ENCODE results near the gene LIG1.

The LIG1 gene

DNA sequence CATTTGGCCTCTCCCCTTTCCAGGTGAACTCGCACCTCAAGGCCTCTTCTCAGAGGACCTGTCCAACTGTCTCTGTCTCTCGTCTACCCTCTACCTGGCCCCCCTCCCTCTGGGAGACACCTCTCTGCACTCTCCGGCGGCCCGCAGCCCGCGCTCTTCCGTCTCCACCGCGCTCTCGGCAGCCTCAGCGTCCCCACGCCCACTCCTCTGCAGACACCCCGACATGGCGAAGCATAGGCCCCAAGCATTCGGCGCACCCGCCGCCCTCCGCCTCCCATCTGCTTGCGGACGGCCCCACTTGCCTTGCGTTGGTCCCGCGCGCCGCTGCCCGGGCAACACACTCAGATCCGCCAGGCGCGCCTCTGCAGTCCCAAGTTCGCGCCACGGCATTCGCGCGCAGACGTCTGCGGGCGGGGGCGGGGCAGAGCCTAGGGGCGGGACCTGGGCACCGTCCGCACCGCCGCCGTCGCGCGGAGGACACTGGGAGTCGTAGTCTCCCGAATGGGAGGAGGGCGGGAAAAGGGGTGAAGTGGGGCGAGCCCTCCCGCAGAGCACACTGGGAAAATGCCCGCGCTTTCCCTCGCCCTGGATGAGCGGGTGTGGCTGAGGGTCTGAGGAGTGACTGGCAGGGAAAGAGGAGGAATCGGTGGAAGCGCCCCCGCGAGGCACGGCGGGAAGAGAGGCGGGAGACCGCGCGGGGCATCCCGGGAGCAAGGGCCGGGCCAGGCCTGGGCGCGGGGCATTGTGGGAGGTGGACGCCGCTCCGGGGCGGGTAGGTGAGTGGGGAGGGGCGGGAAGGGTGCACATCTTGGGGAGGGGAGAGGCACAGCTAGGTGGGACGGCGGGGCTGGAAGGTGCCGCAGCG is at the start of gene LIG1, which contains the start of gene ZSWIM9:
Gene LIG1 (minus strand): TSS at position 406 of the 865 bp plus-strand sequence. CDS start 4,778 bp downstream, outside the sequence.
Gene ZSWIM9 (plus strand): TSS at position 742 of the 865 bp plus-strand sequence. CDS start 1,123 bp downstream, outside the sequence.
- DNase-seq = peak; percentile 67 to 100 (median 92)

DNA sequence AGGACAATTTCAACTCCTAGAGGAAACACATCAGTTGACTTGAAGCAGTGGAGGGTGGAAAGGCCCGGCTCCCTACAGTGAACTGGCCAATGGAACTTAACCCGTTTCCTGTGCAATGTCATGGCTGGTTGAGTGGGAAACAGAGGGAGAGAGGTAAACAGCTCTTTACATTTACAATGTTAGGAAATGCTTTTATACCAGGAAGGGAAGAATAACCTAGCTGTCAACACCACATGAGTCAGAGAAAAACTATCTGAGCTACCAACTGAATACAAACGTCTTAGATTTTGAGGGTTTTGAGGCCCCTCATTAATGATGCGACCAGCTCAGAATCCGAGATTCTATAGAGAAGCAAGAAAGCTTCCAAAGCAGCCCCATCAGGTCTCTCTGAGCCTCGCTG is 48.9 kb upstream of the LIG1 start:
- DNase-seq = no peak

GRCh38 chr19:48216933-48217332 is 46.8 kb upstream of the LIG1 start:
- no peak for DNase-seq

DNA sequence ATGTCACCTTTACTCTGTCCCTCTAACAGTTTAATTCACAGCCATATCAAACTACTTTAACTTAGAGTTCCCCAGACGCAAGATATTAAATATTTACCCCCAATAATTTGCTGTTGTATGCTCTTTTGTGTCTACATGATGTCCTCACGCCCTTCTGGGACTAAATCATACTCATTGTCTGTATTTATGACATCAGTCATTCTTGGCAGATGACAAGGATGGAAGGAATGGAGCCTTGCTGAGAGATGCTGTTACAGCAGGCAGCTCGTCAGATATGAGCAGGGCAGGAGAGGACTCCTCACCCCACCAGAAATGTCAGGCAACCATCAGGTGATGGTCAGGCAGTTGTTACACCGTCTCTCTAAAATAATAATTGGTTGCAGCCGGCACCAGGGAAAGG is 43.8 kb upstream of the LIG1 start:
- no peak for DNase-seq

- no peak for DNase-seq
These were observed 39.9 kb upstream of the LIG1 start for GRCh38 chr19:48210005-48210404.

DNA sequence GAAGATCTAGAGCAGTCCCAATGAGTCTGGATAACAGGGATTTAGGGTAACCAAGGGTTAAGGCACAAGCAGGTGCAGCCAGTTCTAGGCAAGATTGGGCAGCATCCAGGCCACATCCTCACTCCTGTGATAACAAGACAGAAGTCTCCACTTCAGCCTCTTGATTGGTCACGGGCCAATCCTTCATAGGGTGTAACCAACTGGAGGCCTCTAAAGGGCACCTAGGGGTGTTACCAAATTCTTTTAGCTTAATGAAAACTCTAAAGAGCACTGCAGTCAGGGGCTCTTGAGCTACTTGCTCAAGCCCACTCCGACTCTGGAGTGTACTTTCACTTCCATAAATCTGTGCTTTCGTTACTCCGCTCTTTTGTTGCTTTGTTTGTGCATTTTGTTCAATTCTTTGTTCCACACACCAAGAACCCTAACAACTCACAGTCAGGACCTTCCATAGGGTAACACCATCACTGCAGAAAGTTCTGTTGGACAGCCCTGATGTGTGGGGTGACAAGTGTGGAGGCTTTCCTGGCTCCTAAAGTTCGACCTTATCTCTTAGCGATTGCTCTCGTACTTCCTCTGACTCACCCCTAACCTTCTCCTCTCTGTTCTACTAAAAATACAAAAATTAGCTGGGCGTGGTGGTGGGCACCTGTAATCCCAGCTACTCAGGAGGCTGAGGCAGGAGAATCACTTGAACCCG is 36.4 kb upstream of the LIG1 start:
- DNase-seq = no peak

GRCh38 chr19:48203794-48204628 is 33.9 kb upstream of the LIG1 start:
- DNase-seq = peak; percentile 84 to 98 (median 95)

DNA sequence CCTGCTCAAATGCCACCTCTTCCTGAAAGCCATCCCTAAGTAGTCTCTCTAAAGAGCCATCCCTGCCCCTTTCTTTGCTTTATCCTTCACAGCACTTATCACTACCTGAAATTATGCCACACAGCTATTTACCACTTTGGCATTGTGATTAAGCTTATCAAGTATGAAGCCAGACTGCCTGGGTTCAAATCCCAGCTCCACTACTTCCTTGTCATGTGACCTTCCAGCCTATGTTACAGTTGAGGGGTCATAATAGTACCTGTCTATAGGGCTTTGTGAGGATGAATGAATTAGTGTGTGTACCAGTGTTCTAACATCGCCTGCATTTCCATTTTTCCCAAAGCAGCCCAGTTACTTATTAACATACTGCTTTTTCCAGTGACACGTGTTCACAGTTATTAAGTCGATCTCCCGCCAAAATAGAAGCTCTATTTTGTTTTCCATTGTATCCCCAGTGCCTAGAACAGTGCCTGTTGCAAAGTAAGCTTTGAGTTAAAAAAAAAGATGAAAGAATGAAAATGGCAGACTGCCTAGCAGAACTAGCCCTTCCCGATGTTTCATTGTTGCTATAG is 33.2 kb upstream of the LIG1 start:
- no peak for DNase-seq

DNA sequence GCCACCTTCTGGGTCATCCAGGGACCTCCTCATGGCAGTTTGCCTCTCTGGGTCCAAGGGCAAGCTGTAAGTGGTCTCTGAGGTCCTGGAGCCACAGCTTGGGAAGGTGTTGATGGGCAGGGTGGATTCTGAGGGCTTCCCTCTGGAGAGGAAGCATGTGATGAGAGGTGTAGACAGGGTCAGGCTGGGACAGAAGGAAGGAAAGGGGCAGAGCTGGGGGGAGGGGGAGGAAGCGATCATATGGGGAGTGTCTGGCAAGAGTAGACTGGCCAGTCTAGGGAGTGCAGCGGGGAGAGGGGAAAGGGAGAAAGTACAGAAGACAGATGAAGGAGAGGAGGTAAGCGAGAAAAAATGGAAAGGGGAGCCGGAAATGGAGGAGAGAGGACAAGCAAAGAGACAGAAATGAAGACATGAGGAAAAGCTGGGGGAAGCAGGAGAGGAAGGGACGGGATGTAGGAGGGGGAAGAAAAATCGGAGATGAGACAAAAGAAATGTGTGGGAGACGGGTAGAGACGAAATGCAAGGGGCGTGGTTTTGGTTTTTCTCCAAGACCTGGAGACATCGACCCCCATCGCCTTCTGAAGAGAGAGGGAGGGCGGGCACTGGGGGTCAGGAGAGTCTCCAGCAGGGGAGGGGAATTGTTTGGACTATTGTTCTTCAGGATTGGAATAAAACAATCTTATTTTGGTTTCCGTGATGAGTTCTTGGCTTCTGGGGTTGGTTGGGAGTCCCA is 27.0 kb upstream of the LIG1 start:
- DNase-seq = no peak

- no peak for DNase-seq
These were observed 26.2 kb upstream of the LIG1 start for GRCh38 chr19:48196321-48196763.

GRCh38 chr19:48194844-48195830 is 25.0 kb upstream of the LIG1 start:
- no peak for DNase-seq

GRCh38 chr19:48194041-48194843 is 24.1 kb upstream of the LIG1 start:
- no peak for DNase-seq

DNA sequence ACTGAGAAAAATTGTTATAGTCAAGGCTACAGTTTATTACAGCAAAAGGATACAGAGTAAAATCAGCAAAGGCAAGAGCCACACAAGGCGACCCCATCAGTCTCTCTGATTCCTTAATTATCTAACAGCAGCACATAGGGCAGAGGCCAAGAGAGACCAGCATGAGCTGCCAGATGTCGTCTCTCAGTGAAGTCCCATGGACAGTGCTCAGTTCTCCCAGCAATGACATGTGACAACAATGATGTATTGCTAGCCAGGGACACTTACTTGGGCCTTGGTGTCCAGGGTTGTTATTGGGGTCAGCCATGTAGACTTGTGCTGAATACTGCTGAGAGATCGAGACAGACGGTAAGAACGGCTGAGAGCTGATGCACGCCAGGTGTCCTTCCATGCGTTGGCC is 22.6 kb upstream of the LIG1 start:
- peak in 3 of 56 donors; percentile 9 to 19 (median 9) for DNase-seq

DNA sequence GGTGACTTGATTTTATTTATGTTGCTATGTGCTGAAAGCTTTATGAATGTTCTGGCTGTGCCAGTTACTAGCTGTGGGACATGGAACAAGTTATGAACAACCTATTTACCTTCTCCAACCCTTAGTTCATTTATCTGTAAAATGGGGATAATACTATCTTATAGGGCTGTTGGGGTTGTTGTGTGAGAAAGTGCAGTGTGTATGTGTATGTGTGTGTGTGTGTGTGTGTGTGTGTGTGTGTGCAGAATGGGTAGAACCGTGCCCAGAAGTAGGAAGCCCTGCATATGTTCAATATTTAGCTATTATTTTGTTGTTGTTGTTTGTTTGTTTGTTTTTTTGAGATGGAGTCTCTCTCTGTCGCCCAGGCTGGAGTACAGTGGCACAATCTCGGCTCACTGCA is 20.7 kb upstream of the LIG1 start:
- no peak for DNase-seq

- DNase-seq = peak in 48 of 56 donors; percentile 2 to 81 (median 46)
These were observed 20.2 kb upstream of the LIG1 start for GRCh38 chr19:48190288-48190884.

GRCh38 chr19:48186541-48186991 is 16.4 kb upstream of the LIG1 start:
- no peak for DNase-seq

GRCh38 chr19:48186015-48186414 is 15.9 kb upstream of the LIG1 start:
- DNase-seq = no peak

DNA sequence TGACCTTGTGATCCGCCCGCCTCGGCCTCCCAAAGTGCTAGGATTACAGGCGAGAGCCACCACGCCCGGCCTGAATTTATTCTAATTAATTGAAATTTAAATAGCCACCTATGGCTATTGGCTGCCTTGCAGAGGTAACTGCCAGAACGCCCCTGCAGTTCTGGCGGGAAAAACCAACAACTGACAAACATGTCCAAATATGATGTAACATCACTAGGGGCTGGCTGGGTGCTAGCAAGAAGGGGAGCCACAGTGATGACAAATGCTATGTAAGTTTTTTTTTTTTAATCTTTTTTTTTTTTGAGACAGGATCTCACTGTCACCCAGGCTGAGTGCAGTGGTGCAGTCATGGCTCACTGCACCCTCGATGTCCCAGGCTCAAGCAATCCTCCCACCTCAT is 13.2 kb upstream of the LIG1 start:
- DNase-seq = no peak

Data from amygdala (tissue), 56 donors.